Measurements from ENCODE around the gene DSG2. TPM values are rescaled to one million over a fixed set of nuclear protein-coding genes. Genes with fewer than 3 reads are reported as not detected.

Gene DSG2
- total and polyA plus RNA-seq, 2 of the 4 experiments (the other 2 are of a cell fraction): 1.8 to 2.3 TPM

- no peak overlapping the region for H2BK15ac ChIP-seq (ENCODE audit: low read depth, low read length)
- H3K9me1 ChIP-seq (ENCODE audit: insufficient read depth, low read length): no peaks in the 10 kb centered on the region
- no peak overlapping the region for H3K9ac ChIP-seq (ENCODE audit: low read depth, low read length)
- H3K36me3 ChIP-seq (ENCODE audit: control insufficient read depth, insufficient read depth, low read length): no peaks in the 10 kb centered on the region
- no peaks in the 10 kb centered on the region for H3K27me3 ChIP-seq (ENCODE audit: control insufficient read depth, insufficient read depth, low read length)
- intact Hi-C loops (cut with micrococcal nuclease) (no loop called here), dilution Hi-C loops (cut with HindIII; ENCODE audit: low sequenced_read_pairs, unreplicated experiment) (no loop called here), in situ Hi-C loops (cut with MboI; ENCODE audit: low sequenced_read_pairs) (no loop called here)
- H2BK120ac ChIP-seq (ENCODE audit: low read depth, low read length): no peak overlapping the region
- no peak overlapping the region; the same call in 1 of the 2 replicates for H3K14ac ChIP-seq (replicated peaks; ENCODE audit: low read depth, low read length)
- no peak overlapping the region for H4K8ac ChIP-seq (ENCODE audit: low read depth in 2 of 2, low read length in 2 of 2)
- H4K91ac ChIP-seq (ENCODE audit: insufficient read depth, low read depth, low read length): no peak overlapping the region
- no peak overlapping the region for H2AFZ ChIP-seq (replicated peaks; ENCODE audit: low read length, poor library complexity)
- H2AK9ac ChIP-seq (replicated peaks; ENCODE audit: low read depth, low read length, poor library complexity): no peak overlapping the region
- BruUV-seq (replicated peaks): no TSS peak
- H3K4me1 ChIP-seq (ENCODE audit: control insufficient read depth, insufficient read depth, low read length): no peaks in the 10 kb centered on the region
- no peaks in the 10 kb centered on the region for H3K9me3 ChIP-seq (ENCODE audit: control insufficient read depth, insufficient read depth, low read length)
- no peak overlapping the region; the same call in 1 of the 2 replicates for H3K56ac ChIP-seq (ENCODE audit: extremely low read depth, insufficient read depth, low read length)
- H2AK5ac ChIP-seq (ENCODE audit: low read depth, low read length): no peak overlapping the region
- no CpG with 5 or more reads among the region's 4 CpGs for WGBS, 2 experiments (ENCODE audit: extremely low coverage in 2 of 2, insufficient read length in 1 of 2)
- H3K23ac ChIP-seq (ENCODE audit: low read depth, low read length): no peak overlapping the region
- H3K4ac ChIP-seq (ENCODE audit: low read depth, low read length): no peak overlapping the region
- no peak overlapping the region for H3K27ac ChIP-seq (ENCODE audit: insufficient read depth, low read length)
- no peak overlapping the region for H3K4me3 ChIP-seq (ENCODE audit: insufficient read depth, low read depth, low read length)
- H2BK20ac ChIP-seq (ENCODE audit: low read depth, low read length): no peak overlapping the region
- POLR2A ChIA-PET (ENCODE audit: unreplicated experiment): no interaction called here
- no peaks in the 10 kb centered on the region for H4K20me1 ChIP-seq (ENCODE audit: insufficient read depth, low read length)
- no peaks in the 10 kb centered on the region for H3K79me1 ChIP-seq (ENCODE audit: low read depth in 1 of 2, low read length in 2 of 2)
- ATAC-seq (ENCODE audit: low read depth) (peak; percentile 59), DNase-seq (peak; percentile 48)
- H3K4me2 ChIP-seq (ENCODE audit: low read depth, low read length): no peak overlapping the region
- CTCF ChIA-PET: no interaction called here
- H3K18ac ChIP-seq (ENCODE audit: low read depth, low read length): no peak overlapping the region
- TF ChIP-seq RFX5 (IDR thresholded peaks at IDR 0.05; ENCODE audit: low read depth, low read length) (no peak), MXI1 (IDR thresholded peaks at IDR 0.05; ENCODE audit: borderline replicate concordance, low read depth, low read length) (no peak), MAFK (IDR thresholded peaks at IDR 0.05; ENCODE audit: low read depth, low read length) (no peak), ELK1 (IDR thresholded peaks at IDR 0.05; ENCODE audit: borderline replicate concordance, low read depth, low read length) (no peak), FOS (IDR thresholded peaks at IDR 0.05; ENCODE audit: low read depth, low read length) (no peak)
- H2BK5ac ChIP-seq (ENCODE audit: low read depth, low read length, poor library complexity, severe bottlenecking): no peak overlapping the region
- no peak overlapping the region for H4K5ac ChIP-seq (ENCODE audit: low read depth, low read length)
Measured at GRCh38 chr18:31513189-31513935, 15.4 kb downstream of the DSG2 start.

Data from IMR-90 (cell line).